NT2/D1 (cell line): Measurements from ENCODE around the gene GABRA4.

Source experiments
- SUZ12 ChIP-seq: IDR thresholded peaks from 2 replicates; pipeline ENCODE4 v1.6.1; 2011; ENCODE audit not compliant: insufficient read length, insufficient read depth; ENCODE audit errors: extremely low read depth
- YY1 ChIP-seq: IDR thresholded peaks from 2 replicates; pipeline ENCODE4 v1.6.1; 2011; ENCODE audit not compliant: insufficient read length, insufficient read depth
- ZNF274 ChIP-seq: IDR thresholded peaks from 2 replicates; pipeline ENCODE4 v1.6.1; 2011; ENCODE audit warnings: mild to moderate bottlenecking, low read depth, low read length

GRCh38 chr4:46993075-46994006 lies at the start of gene GABRA4:
- no peak for TF ChIP-seq YY1
- peak; percentile 68 for TF ChIP-seq SUZ12
- no peak for TF ChIP-seq ZNF274
